Measurements from ENCODE around the gene CLIC5. TPM values are rescaled to one million over a fixed set of nuclear protein-coding genes. Genes with fewer than 3 reads are reported as not detected.

CLIC5 gene
- total RNA-seq, 3 donors from 2014 or later, result 3.4 to 5.4 (median 4.9) TPM

GRCh38 chr6:46035242-46035641 is 19.6 kb upstream of the CLIC5 start:
- H3K4me3 ChIP-seq, result no peak overlapping the region
- no peak overlapping the region for H3K27ac ChIP-seq
- H3K4me1 ChIP-seq, result no peaks in the 10 kb centered on the region
- H3K36me3 ChIP-seq, result no peaks in the 10 kb centered on the region
- no peak for DNase-seq (ENCODE audit: low spot score in 2 of 2)
- no peaks in the 10 kb centered on the region for H3K27me3 ChIP-seq
- no peaks in the 10 kb centered on the region for H3K9me3 ChIP-seq
- intact Hi-C loops (cut with DNase I; ENCODE audit: low total_unique reads), result no loop called here
- TF ChIP-seq CTCF (IDR thresholded peaks at IDR 0.05) (no peak), POLR2A (IDR thresholded peaks at IDR 0.05) (no peak), POLR2AphosphoS5 (IDR thresholded peaks at IDR 0.05) (no peak)

- Histone ChIP-seq H3K4me3 (no peak overlapping the region), H3K27me3 (no peaks in the 10 kb centered on the region), H3K4me1 (no peaks in the 10 kb centered on the region), H3K27ac (no peak overlapping the region), H3K36me3 (no peaks in the 10 kb centered on the region), H3K9me3 (no peaks in the 10 kb centered on the region)
- no peak for DNase-seq (ENCODE audit: low spot score in 2 of 2)
- no peak for TF ChIP-seq POLR2A (IDR thresholded peaks at IDR 0.05)
- no peak for TF ChIP-seq POLR2AphosphoS5 (IDR thresholded peaks at IDR 0.05)
- TF ChIP-seq CTCF (IDR thresholded peaks at IDR 0.05), result no peak
- intact Hi-C loops (cut with DNase I; ENCODE audit: low total_unique reads), result no loop called here
Observed at GRCh38 chr6:46032110-46032998, 16.7 kb upstream of the CLIC5 start.

GRCh38 chr6:46029602-46030001 is 13.9 kb upstream of the CLIC5 start:
- Histone ChIP-seq H3K27me3 (no peaks in the 10 kb centered on the region), H3K36me3 (no peaks in the 10 kb centered on the region), H3K4me1 (no peaks in the 10 kb centered on the region), H3K4me3 (no peak overlapping the region), H3K9me3 (no peaks in the 10 kb centered on the region), H3K27ac (no peak overlapping the region)
- intact Hi-C loops (cut with DNase I; ENCODE audit: low total_unique reads), result no loop called here
- TF ChIP-seq POLR2A (IDR thresholded peaks at IDR 0.05), result no peak
- no peak for TF ChIP-seq POLR2AphosphoS5 (IDR thresholded peaks at IDR 0.05)
- TF ChIP-seq CTCF (IDR thresholded peaks at IDR 0.05), result no peak
- DNase-seq (ENCODE audit: low spot score in 2 of 2), result no peak

- H3K36me3 ChIP-seq, result no peaks in the 10 kb centered on the region
- H3K27me3 ChIP-seq, result no peaks in the 10 kb centered on the region
- no peaks in the 10 kb centered on the region for H3K4me1 ChIP-seq
- TF ChIP-seq CTCF (IDR thresholded peaks at IDR 0.05) (no peak), POLR2A (IDR thresholded peaks at IDR 0.05) (no peak), POLR2AphosphoS5 (IDR thresholded peaks at IDR 0.05) (no peak)
- no peak overlapping the region for H3K4me3 ChIP-seq
- intact Hi-C loops (cut with DNase I; ENCODE audit: low total_unique reads), result no loop called here
- no peaks in the 10 kb centered on the region for H3K9me3 ChIP-seq
- DNase-seq (ENCODE audit: low spot score in 2 of 2), result no peak
- H3K27ac ChIP-seq, result no peak overlapping the region
Observed at GRCh38 chr6:46026307-46026706, 10.6 kb upstream of the CLIC5 start.

GRCh38 chr6:46025573-46025972 is 9.9 kb upstream of the CLIC5 start:
- intact Hi-C loops (cut with DNase I; ENCODE audit: low total_unique reads), result no loop called here
- Histone ChIP-seq H3K4me1 (no peaks in the 10 kb centered on the region), H3K27ac (no peak overlapping the region), H3K27me3 (no peaks in the 10 kb centered on the region), H3K36me3 (no peaks in the 10 kb centered on the region), H3K9me3 (no peaks in the 10 kb centered on the region), H3K4me3 (no peak overlapping the region)
- no peak for DNase-seq (ENCODE audit: low spot score in 2 of 2)
- no peak for TF ChIP-seq POLR2A (IDR thresholded peaks at IDR 0.05)
